CD14-positive monocyte (primary cell): ENCODE data around the gene RMC1. TPM values are rescaled to one million over a fixed set of nuclear protein-coding genes. Genes with fewer than 3 reads are reported as not detected.
A peak's percentile ranks its signal among the peaks of the same experiment; 100 is the strongest.

Experiments used
- DNase-seq, 3 donors: peaks; one replicate each; pipeline ENCODE4 v3.0.0-alpha.2; 2011 to 2022
- H2AFZ ChIP-seq: 2 replicates; pipeline ENCODE4 v1.6.0; 2012; ENCODE audit warnings: mild to moderate bottlenecking, low read depth, low read length, inconsistent platforms; ENCODE audit not compliant: insufficient read depth, poor library complexity, severe bottlenecking
- H3K27ac ChIP-seq, 2 donors: 1 replicate in 1 of 2; 2 replicates in 1 of 2; pipeline ENCODE4 v1.5.1; 2012 to 2013; ENCODE audit warnings: low read length in 2 of 2, control low read depth in 1 of 2, inconsistent platforms in 1 of 2, low read depth in 1 of 2, mild to moderate bottlenecking in 1 of 2
- H3K27me3 ChIP-seq, 2 donors: one replicate each; pipeline versions ENCODE4 v1.6.0 to v1.6.1; 2011 to 2013; ENCODE audit warnings: low read length in 2 of 2; ENCODE audit not compliant: control insufficient read depth in 2 of 2, insufficient read depth in 2 of 2
- H3K36me3 ChIP-seq, 2 donors: replicated peaks in 1 of 2; 1 replicate in 1 of 2; 2 replicates in 1 of 2; pipeline versions ENCODE4 v1.5.1 to v1.6.1; 2012 to 2013; ENCODE audit warnings: low read length in 2 of 2, control low read depth in 1 of 2, inconsistent platforms in 1 of 2, mild to moderate bottlenecking in 1 of 2; ENCODE audit not compliant: insufficient read depth in 2 of 2, control insufficient read depth in 1 of 2
- H3K4me1 ChIP-seq, 2 donors: 1 replicate in 1 of 2; 2 replicates in 1 of 2; pipeline versions ENCODE4 v1.5.1 to v1.6.1; 2012 to 2013; ENCODE audit warnings: low read length in 2 of 2, control low read depth in 1 of 2, inconsistent platforms in 1 of 2, mild to moderate bottlenecking in 1 of 2, moderate library complexity in 1 of 2; ENCODE audit not compliant: insufficient read depth in 2 of 2, control insufficient read depth in 1 of 2
- H3K4me2 ChIP-seq: replicated peaks from 2 replicates; pipeline ENCODE3; 2012; ENCODE audit warnings: low read length, moderate library complexity, mild to moderate bottlenecking; ENCODE audit not compliant: poor library complexity, severe bottlenecking; ENCODE audit errors: extremely low read depth
- H3K4me3 ChIP-seq, 3 experiments: fragments of 200-600 bp in 1 of 3; sonication (generic) in 1 of 3; replicated peaks in 1 of 3; 1 replicate in 2 of 3; 2 replicates in 1 of 3; pipeline ENCODE4 v1.5.1; 2011 to 2013; ENCODE audit warnings: low read length in 3 of 3, mild to moderate bottlenecking in 3 of 3, control low read depth in 2 of 3, low read depth in 2 of 3, inconsistent platforms in 1 of 3, moderate library complexity in 1 of 3
- H3K79me2 ChIP-seq: 2 replicates; pipeline ENCODE4 v1.6.0; 2012; ENCODE audit warnings: mild to moderate bottlenecking, control low read depth, inconsistent platforms, low read length, moderate library complexity; ENCODE audit not compliant: insufficient read depth
- H3K9ac ChIP-seq: 2 replicates; pipeline ENCODE4 v1.6.0; 2017; ENCODE audit warnings: low read length, mild to moderate bottlenecking; ENCODE audit not compliant: insufficient read depth, poor library complexity, severe bottlenecking
- H3K9me3 ChIP-seq, 2 donors: replicated peaks in 1 of 2; 1 replicate in 1 of 2; 2 replicates in 1 of 2; pipeline versions ENCODE4 v1.5.1 to v1.6.1; 2012 to 2013; ENCODE audit warnings: low read length in 2 of 2, control low read depth in 1 of 2; ENCODE audit not compliant: control insufficient read depth in 1 of 2, insufficient read depth in 1 of 2
- H4K20me1 ChIP-seq: 2 replicates; pipeline ENCODE4 v1.6.0; 2012; ENCODE audit warnings: mild to moderate bottlenecking, low read length, control low read depth, moderate library complexity; ENCODE audit not compliant: insufficient read depth
- H3K27ac Mint-ChIP-seq, 7 donors: one replicate each; pipeline ENCODE4 v1.8.0; 2020; ENCODE audit warnings: mild to moderate bottlenecking in 7 of 7, mixed read lengths in 7 of 7, moderate library complexity in 6 of 7, inconsistent platforms in 2 of 7
- H3K27me3 Mint-ChIP-seq, 3 donors: one replicate each; pipeline ENCODE4 v1.8.0; 2021 to 2022; ENCODE audit warnings: low read depth in 3 of 3, mild to moderate bottlenecking in 3 of 3, mixed read lengths in 3 of 3, moderate library complexity in 3 of 3, inconsistent platforms in 1 of 3
- H3K36me3 Mint-ChIP-seq, 2 donors: one replicate each; pipeline ENCODE4 v1.8.0; 2020; ENCODE audit warnings: mixed read lengths in 2 of 2, inconsistent platforms in 1 of 2, mild to moderate bottlenecking in 1 of 2
- H3K4me1 Mint-ChIP-seq: one replicate; pipeline ENCODE4 v1.8.0; 2020; ENCODE audit warnings: mild to moderate bottlenecking, mixed read lengths
- H3K4me3 Mint-ChIP-seq, 2 donors: one replicate each; pipeline ENCODE4 v1.8.0; 2020; ENCODE audit warnings: mild to moderate bottlenecking in 2 of 2, mixed read lengths in 2 of 2, moderate library complexity in 1 of 2
- H3K9me3 Mint-ChIP-seq, 7 donors: one replicate each; pipeline ENCODE4 v1.8.0; 2020 to 2022; ENCODE audit warnings: mixed read lengths in 7 of 7, mild to moderate bottlenecking in 6 of 7, moderate library complexity in 6 of 7, inconsistent platforms in 2 of 7
- CTCF ChIP-seq: fragments of 200-600 bp; IDR thresholded peaks from one replicate; pipeline ENCODE4 v1.8.0; 2022; ENCODE audit warnings: antibody characterized with exemption, mild to moderate bottlenecking
- WGBS: methylation state at CpG from one replicate; pipeline ENCODE4 v1.1.5; 2013; ENCODE audit warnings: missing lambda C conversion rate; ENCODE audit not compliant: insufficient coverage; 5-methylcytosine and 5-hydroxymethylcytosine counted together
- intact Hi-C, 2 donors: fragments of 100-400 bp; cut with micrococcal nuclease; formaldehyde crosslinking; loops; one replicate each; pipeline versions ENCODE4 v1.15.0 to v1.15.1; 2023
- polyA plus RNA-seq, 3 donors: library from polyadenylated mRNA; depleted of rRNA in 1 of 3; unstranded in 2 of 3; stranded (reverse) in 1 of 3; fragments of 300-500 nt in 2 of 3; fragments of >200 nt in 1 of 3; fragmentation: Illumina TruSeq in 2 of 3; gene quantifications; 1 replicate in 2 of 3; 2 replicates in 1 of 3; pipeline ENCODE4 v1.2.3, GENCODE V29; 2012 to 2021

The RMC1 gene
- polyA plus RNA-seq, 3 donors, result 21.9 to 70.8 (median 30.1) TPM

- no peaks in the 10 kb centered on the region for H3K27me3 Mint-ChIP-seq
- Histone ChIP-seq H2AFZ (no peak overlapping the region), H3K79me2 (no peaks in the 10 kb centered on the region), H3K9ac (no peak overlapping the region), H3K36me3 (peaks cover 69 to 99% of the 10 kb centered on the region in 2 donors), H3K27ac (no peak overlapping the region), H3K4me2 (no peak overlapping the region), H3K9me3 (no peaks in the 10 kb centered on the region), H4K20me1 (peaks cover 3% of the 10 kb centered on the region), H3K4me1 (no peaks in the 10 kb centered on the region), H3K4me3 (no peak overlapping the region), H3K27me3 (no peaks in the 10 kb centered on the region)
- no peak for DNase-seq
- no peak overlapping the region for H3K4me3 Mint-ChIP-seq
- peaks cover 84 to 96% of the 10 kb centered on the region in 2 donors for H3K36me3 Mint-ChIP-seq
- TF ChIP-seq CTCF, result no peak
- intact Hi-C loops, result no loop called here
- H3K9me3 Mint-ChIP-seq, result no peaks in the 10 kb centered on the region
- 80% methylated on average over 1 of the region's 3 CpGs for WGBS
- peaks cover 7% of the 10 kb centered on the region for H3K4me1 Mint-ChIP-seq
- H3K27ac Mint-ChIP-seq, result peak overlapping the region in 2 of 7 donors; percentile 11 to 54
These were observed 62.7 kb downstream of the RMC1 start for GRCh38 chr18:23565916-23566547.

- Histone ChIP-seq H3K36me3 (peaks cover 69 to 98% of the 10 kb centered on the region in 2 donors), H2AFZ (no peak overlapping the region), H3K4me2 (no peak overlapping the region), H3K27ac (no peak overlapping the region), H3K79me2 (peaks cover 5% of the 10 kb centered on the region), H3K27me3 (no peaks in the 10 kb centered on the region), H3K9ac (no peak overlapping the region), H3K9me3 (no peaks in the 10 kb centered on the region), H3K4me1 (no peaks in the 10 kb centered on the region), H3K4me3 (no peak overlapping the region), H4K20me1 (peaks cover 4% of the 10 kb centered on the region)
- WGBS, result no CpG with 5 or more reads among the region's 3 CpGs
- no peaks in the 10 kb centered on the region for H3K9me3 Mint-ChIP-seq
- H3K27me3 Mint-ChIP-seq, result no peaks in the 10 kb centered on the region
- no peak overlapping the region for H3K27ac Mint-ChIP-seq
- peaks cover 7% of the 10 kb centered on the region for H3K4me1 Mint-ChIP-seq
- H3K36me3 Mint-ChIP-seq, result peaks cover 78 to 94% of the 10 kb centered on the region in 2 donors
- TF ChIP-seq CTCF, result no peak
- H3K4me3 Mint-ChIP-seq, result no peak overlapping the region
- intact Hi-C loops, result no loop called here
- no peak for DNase-seq
These were observed 64.4 kb downstream of the RMC1 start for GRCh38 chr18:23567671-23568070.
